ENCODE data around the gene TRAPPC2L. TPM values are rescaled to one million over a fixed set of nuclear protein-coding genes. Genes with fewer than 3 reads are reported as not detected.

The TRAPPC2L gene
- total RNA-seq, 2 donors from 2014 or later, result 23.7 to 38.9 TPM

GRCh38 chr16:88901718-88902337, 44.9 kb downstream of the TRAPPC2L start:
- Histone ChIP-seq H3K36me3 (no peaks in the 10 kb centered on the region), H3K4me1 (replicated peaks) (no peaks in the 10 kb centered on the region), H3K9me3 (no peaks in the 10 kb centered on the region), H3K27me3 (replicated peaks; ENCODE audit: insufficient read depth) (no peaks in the 10 kb centered on the region), H3K4me3 (no peak overlapping the region), H3K27ac (no peak overlapping the region)
- TF ChIP-seq, protein P1, sequence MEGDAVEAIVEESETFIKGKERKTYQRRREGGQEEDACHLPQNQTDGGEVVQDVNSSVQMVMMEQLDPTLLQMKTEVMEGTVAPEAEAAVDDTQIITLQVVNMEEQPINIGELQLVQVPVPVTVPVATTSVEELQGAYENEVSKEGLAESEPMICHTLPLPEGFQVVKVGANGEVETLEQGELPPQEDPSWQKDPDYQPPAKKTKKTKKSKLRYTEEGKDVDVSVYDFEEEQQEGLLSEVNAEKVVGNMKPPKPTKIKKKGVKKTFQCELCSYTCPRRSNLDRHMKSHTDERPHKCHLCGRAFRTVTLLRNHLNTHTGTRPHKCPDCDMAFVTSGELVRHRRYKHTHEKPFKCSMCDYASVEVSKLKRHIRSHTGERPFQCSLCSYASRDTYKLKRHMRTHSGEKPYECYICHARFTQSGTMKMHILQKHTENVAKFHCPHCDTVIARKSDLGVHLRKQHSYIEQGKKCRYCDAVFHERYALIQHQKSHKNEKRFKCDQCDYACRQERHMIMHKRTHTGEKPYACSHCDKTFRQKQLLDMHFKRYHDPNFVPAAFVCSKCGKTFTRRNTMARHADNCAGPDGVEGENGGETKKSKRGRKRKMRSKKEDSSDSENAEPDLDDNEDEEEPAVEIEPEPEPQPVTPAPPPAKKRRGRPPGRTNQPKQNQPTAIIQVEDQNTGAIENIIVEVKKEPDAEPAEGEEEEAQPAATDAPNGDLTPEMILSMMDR (IDR thresholded peaks at IDR 0.05), result no peak
- TF ChIP-seq POLR2AphosphoS5 (IDR thresholded peaks at IDR 0.05) (no peak), POLR2A (IDR thresholded peaks at IDR 0.05) (no peak)
- no peak for DNase-seq (ENCODE audit: low spot score)
- 89% methylated on average over 26 of the region's 26 CpGs for whole genome bisulfite sequencing
- intact Hi-C loops (cut with DNase I), result no loop called here

GRCh38 chr16:88902744-88903143, 45.8 kb downstream of the TRAPPC2L start:
- no peak for TF ChIP-seq POLR2A (IDR thresholded peaks at IDR 0.05)
- no peak for TF ChIP-seq POLR2AphosphoS5 (IDR thresholded peaks at IDR 0.05)
- Histone ChIP-seq H3K4me1 (replicated peaks) (no peaks in the 10 kb centered on the region), H3K4me3 (no peak overlapping the region), H3K36me3 (no peaks in the 10 kb centered on the region), H3K27me3 (replicated peaks; ENCODE audit: insufficient read depth) (no peaks in the 10 kb centered on the region), H3K27ac (no peak overlapping the region), H3K9me3 (no peaks in the 10 kb centered on the region)
- DNase-seq (ENCODE audit: low spot score), result no peak
- 80% methylated on average over 16 of the region's 16 CpGs for WGBS
- intact Hi-C loops (cut with DNase I), result no loop called here

GRCh38 chr16:88903267-88903666, 46.3 kb downstream of the TRAPPC2L start:
- intact Hi-C loops (cut with DNase I), result no loop called here
- WGBS, result 79% methylated on average over 14 of the region's 14 CpGs

GRCh38 chr16:88904676-88905365, 47.9 kb downstream of the TRAPPC2L start:
- Histone ChIP-seq H3K9me3 (no peaks in the 10 kb centered on the region), H3K27me3 (replicated peaks; ENCODE audit: insufficient read depth) (no peaks in the 10 kb centered on the region), H3K4me3 (no peak overlapping the region), H3K4me1 (replicated peaks) (no peaks in the 10 kb centered on the region), H3K27ac (no peak overlapping the region), H3K36me3 (no peaks in the 10 kb centered on the region)
- WGBS, result 78% methylated on average over 21 of the region's 21 CpGs
- TF ChIP-seq POLR2AphosphoS5 (IDR thresholded peaks at IDR 0.05), result no peak
- TF ChIP-seq, protein P1 (IDR thresholded peaks at IDR 0.05), result no peak
- no peak for TF ChIP-seq POLR2A (IDR thresholded peaks at IDR 0.05)
- intact Hi-C loops (cut with DNase I), result no loop called here
- DNase-seq (ENCODE audit: low spot score), result no peak

More at GRCh38 chr16:88903267-88903666, 46.3 kb downstream of the TRAPPC2L start:
- TF ChIP-seq POLR2AphosphoS5 (IDR thresholded peaks at IDR 0.05) (no peak), POLR2A (IDR thresholded peaks at IDR 0.05) (no peak)
- TF ChIP-seq, protein P1 (IDR thresholded peaks at IDR 0.05), result no peak
- H3K36me3 ChIP-seq, result no peaks in the 10 kb centered on the region
- H3K27me3 ChIP-seq (replicated peaks; ENCODE audit: insufficient read depth), result no peaks in the 10 kb centered on the region
- H3K4me1 ChIP-seq (replicated peaks), result no peaks in the 10 kb centered on the region
- no peak overlapping the region for H3K27ac ChIP-seq
- H3K9me3 ChIP-seq, result no peaks in the 10 kb centered on the region
- DNase-seq (ENCODE audit: low spot score), result no peak
- H3K4me3 ChIP-seq, result no peak overlapping the region

DNA sequence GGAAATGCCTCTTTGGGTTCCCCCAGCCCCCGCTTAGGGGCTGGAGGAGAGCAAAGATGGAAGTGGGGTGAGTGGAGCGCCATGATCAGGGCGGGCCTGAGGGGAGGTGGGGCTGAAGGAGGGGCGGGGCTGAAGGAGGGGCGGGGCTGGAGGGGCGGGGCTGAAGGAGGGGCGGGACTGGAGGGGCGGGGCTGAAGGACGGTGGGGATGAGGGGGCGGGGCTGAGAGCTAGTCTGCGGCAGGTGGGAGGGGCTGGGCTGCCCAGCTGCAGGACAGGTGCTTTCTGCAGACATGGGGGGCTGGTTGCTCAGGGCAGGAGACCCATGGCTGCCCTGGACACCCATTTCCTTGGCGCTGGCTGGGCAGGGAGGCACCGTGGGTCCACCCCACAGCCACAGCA, 48.6 kb downstream of the TRAPPC2L start:
- TF ChIP-seq POLR2AphosphoS5 (IDR thresholded peaks at IDR 0.05), result no peak
- TF ChIP-seq POLR2A (IDR thresholded peaks at IDR 0.05), result no peak
- 37% methylated on average over 11 of the region's 13 CpGs for WGBS
- H3K36me3 ChIP-seq, result no peaks in the 10 kb centered on the region
- H3K9me3 ChIP-seq, result no peaks in the 10 kb centered on the region
- no peaks in the 10 kb centered on the region for H3K27me3 ChIP-seq (replicated peaks; ENCODE audit: insufficient read depth)
- no peak overlapping the region for H3K27ac ChIP-seq
- intact Hi-C loops (cut with DNase I), result no loop called here
- H3K4me3 ChIP-seq, result no peak overlapping the region
- DNase-seq (ENCODE audit: low spot score), result no peak
- no peaks in the 10 kb centered on the region for H3K4me1 ChIP-seq (replicated peaks)
